Activated naive CD4-positive, alpha-beta T cell treated with anti-CD3 and anti-CD28 coated beads, Interleukin-2, amount 10 ng/mL, durations not matched to agents 5 hours and 36 hours (primary cell): ENCODE results near the gene DTD2. TPM values are rescaled to one million over a fixed set of nuclear protein-coding genes. Genes with fewer than 3 reads are reported as not detected.

Experiments
- total RNA-seq, 2 experiments: library from RNA; stranded (reverse); gene quantifications; one replicate each; pipeline ENCODE4 v1.2.3, GENCODE V29; 2021

DTD2 gene
- 10 to 100 TPM; 14.9 to 15.2 TPM for total RNA-seq

DNA sequence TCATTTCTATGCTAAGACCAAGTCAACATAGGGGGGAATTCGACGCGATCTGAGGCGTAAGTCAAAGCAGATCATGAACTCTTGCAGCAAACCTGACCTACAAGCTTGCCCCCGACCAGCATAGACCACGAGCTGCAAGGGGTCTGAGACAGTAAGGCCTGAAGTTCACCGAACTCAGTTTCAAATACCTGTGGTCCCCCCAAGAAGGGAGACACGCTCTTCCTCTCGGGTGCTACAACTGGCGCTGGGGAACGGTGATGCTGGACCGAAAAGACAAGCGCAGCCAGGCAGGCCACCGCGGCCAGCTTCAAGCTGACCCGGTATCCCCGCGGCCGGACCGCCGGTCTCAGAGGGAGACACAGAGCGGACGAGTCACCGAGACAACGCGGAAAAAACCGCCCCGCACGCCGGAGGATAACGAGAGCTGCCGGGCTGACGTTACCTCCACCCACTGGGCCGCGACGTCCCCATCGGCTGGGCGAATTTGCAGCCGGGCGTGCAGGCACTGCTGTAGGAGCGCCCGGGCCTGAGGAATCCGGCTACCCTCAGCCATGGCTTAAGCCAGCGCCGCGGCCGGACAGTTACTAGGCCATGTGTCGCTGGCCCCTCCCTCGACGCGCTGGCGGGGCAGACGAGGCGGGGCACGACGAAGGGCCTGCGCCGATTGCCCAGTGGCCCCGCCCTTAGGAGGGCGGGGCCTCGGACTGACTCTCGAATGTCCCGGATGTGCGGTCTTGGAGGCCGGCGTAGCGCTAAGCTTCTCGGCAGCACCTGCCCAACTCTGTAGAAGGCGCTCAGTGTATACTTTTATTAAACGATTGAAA, at the start of gene DTD2:
TSS of gene DTD2 (minus strand) at position 666 of the 824 bp plus-strand sequence. CDS start at position 553, 113 bp downstream.

DNA sequence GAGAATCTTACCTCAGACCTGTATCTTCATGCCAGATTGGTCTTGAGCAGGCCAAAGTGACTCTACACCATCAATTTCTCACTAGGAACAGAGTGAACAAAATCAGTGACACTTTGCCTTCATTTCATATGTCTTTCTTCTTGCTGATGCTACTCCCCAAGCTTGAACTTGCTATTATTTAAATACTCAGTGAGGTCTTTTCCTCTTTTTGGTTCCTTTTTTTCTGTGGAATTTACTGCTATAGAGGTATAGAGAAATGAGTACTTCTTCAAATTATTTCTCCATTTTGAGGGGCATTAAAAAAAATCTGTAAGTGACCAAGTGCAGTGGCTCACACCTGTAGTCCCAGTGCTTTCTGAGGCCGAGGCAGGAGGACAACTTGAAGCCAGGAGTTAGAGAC, 30.6 kb upstream of the DTD2 start, which contains the start of gene GPR33:
TSS of gene GPR33 (minus strand) at position 154 of the 400 bp plus-strand sequence. CDS start 4,074 bp downstream, outside the sequence.

DNA sequence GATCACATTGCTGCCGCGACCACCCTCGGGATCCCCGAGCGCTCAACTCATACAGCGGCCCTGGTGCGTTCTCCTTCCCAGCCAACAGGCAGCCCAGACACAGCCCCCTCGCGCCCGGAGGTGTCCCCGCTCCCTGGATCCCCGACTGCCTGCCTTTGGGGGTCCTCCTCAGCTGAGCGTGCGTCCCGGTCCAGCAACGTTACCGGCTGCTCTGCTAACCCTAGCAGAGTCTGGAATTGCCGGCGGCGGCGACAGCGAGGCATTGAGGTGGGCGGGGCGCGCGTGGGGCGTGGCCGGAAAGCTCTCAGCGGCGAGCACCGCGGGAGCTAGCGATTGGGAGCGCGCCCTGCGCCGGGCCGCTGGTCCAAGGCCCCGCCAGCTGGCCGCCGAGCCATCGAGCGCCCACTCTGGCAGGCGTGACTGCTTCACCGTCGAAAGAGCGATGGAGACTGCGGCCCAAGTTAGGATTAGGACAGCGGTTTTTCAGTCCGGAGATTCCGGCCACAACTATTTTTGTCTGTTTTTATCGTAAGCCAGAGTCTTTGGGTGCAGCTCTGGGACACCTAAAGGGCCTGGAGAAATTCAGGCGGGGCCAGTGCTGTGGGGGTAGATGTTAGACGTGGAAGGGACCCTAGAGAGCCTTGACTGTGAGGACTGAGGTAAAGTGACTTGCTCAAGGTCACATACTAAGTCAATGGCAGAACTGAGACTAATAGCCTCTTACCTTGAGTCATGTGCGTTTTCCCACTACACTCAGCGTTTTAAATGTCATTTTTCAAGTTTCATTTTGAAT, 36.8 kb downstream of the DTD2 start, which contains the start of gene HEATR5A:
TSS of gene HEATR5A (minus strand) at position 232 of the 793 bp plus-strand sequence. CDS start 17,575 bp downstream, outside the sequence.

Other genes starting within 250 kb of the DTD2 start
- gene HECTD1, start 249.7 kb downstream of the DTD2 start, total RNA-seq, result 10 to 100 TPM; 90.5 to 97.0 TPM
- gene HEATR5A, start 37.0 kb downstream of the DTD2 start, total RNA-seq, result 1 to 10 TPM; 5.0 to 5.5 TPM
- not detected for gene GPR33, start 30.5 kb upstream of the DTD2 start, total RNA-seq
- gene NUBPL, start 103.9 kb upstream of the DTD2 start, total RNA-seq, result 1 to 10 TPM; 4.3 to 5.8 TPM